Tibial artery (tissue), 4 donors: ENCODE data around the gene UBE2G2.

ENCODE experiments used
- DNase-seq, 2 donors: peaks; one replicate each; pipeline ENCODE4 v3.0.0-alpha.2; 2019
- H3K27ac ChIP-seq, 2 donors: fragments of 200-600 bp; sonication (generic) in 1 of 2; 1 replicate in 1 of 2; 2 replicates in 1 of 2; pipeline ENCODE4 v1.5.1; 2018 to 2019; ENCODE audit warnings: mild to moderate bottlenecking in 1 of 2
- H3K27me3 ChIP-seq, 2 donors: fragments of 200-600 bp; sonication (generic) in 1 of 2; one replicate each; pipeline versions ENCODE4 v1.5.1 to v1.6.0; 2016 to 2019
- H3K36me3 ChIP-seq, 3 donors: fragments of 200-600 bp; sonication (generic) in 2 of 3; one replicate each; pipeline ENCODE4 v1.5.1; 2016 to 2019; ENCODE audit warnings: mild to moderate bottlenecking in 2 of 3
- H3K4me1 ChIP-seq, 4 donors: fragments of 200-600 bp; sonication (generic) in 2 of 4; 1 replicate in 3 of 4; 2 replicates in 1 of 4; pipeline ENCODE4 v1.5.1; 2016 to 2019
- H3K4me3 ChIP-seq, 2 donors: fragments of 200-600 bp; sonication (generic) in 1 of 2; 1 replicate in 1 of 2; 2 replicates in 1 of 2; pipeline ENCODE4 v1.5.1; 2018 to 2019; ENCODE audit warnings: mild to moderate bottlenecking in 2 of 2
- H3K9me3 ChIP-seq, 3 donors: fragments of 200-600 bp; sonication (generic) in 1 of 3; one replicate each; pipeline ENCODE4 v1.5.1; 2016 to 2019
- intact Hi-C: fragments of 100-400 bp; cut with DNase I; formaldehyde crosslinking; loops from one replicate; pipeline ENCODE4 v1.15.0; 2023; ENCODE audit warnings: low total_unique reads
- TF ChIP-seq, protein P1 (sequence below), 2 experiments: fragments of 200-600 bp in 1 of 2; fragments of 450-650 bp in 1 of 2; IDR thresholded peaks; one replicate each; pipeline ENCODE4 v1.5.1; 2017 to 2019; ENCODE audit warnings: antibody characterized with exemption in 2 of 2, mild to moderate bottlenecking in 1 of 2, moderate library complexity in 1 of 2

Gene UBE2G2

DNA sequence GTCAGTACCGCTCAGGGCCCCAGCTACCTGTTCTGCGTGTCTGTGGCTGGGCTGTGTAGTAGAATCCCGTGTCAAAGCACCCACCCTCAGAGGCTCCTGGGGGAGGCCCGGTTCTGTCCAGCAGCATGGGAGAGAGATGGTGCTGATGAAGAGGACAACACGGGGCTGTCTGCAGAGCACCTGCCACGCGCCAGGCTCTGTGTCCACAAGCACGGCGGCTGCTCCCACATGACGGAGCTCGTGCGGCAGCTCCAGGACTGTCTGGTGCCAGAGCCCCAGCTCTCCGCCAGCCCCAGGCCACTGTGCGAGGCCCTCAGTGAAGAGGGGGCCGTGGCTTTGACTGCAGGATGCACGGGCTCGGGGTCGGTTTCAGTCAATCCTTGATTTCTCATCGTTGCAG lies 48.3 kb downstream of the UBE2G2 start:
- H3K4me3 ChIP-seq = no peak overlapping the region
- intact Hi-C loops = no loop called here
- TF ChIP-seq, protein P1, sequence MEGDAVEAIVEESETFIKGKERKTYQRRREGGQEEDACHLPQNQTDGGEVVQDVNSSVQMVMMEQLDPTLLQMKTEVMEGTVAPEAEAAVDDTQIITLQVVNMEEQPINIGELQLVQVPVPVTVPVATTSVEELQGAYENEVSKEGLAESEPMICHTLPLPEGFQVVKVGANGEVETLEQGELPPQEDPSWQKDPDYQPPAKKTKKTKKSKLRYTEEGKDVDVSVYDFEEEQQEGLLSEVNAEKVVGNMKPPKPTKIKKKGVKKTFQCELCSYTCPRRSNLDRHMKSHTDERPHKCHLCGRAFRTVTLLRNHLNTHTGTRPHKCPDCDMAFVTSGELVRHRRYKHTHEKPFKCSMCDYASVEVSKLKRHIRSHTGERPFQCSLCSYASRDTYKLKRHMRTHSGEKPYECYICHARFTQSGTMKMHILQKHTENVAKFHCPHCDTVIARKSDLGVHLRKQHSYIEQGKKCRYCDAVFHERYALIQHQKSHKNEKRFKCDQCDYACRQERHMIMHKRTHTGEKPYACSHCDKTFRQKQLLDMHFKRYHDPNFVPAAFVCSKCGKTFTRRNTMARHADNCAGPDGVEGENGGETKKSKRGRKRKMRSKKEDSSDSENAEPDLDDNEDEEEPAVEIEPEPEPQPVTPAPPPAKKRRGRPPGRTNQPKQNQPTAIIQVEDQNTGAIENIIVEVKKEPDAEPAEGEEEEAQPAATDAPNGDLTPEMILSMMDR (IDR thresholded peaks at IDR 0.05) = no peak
- no peak overlapping the region for H3K27ac ChIP-seq
- peaks cover 0 to 6% (median 0%) of the 10 kb centered on the region in 4 donors for H3K4me1 ChIP-seq
- no peaks in the 10 kb centered on the region for H3K36me3 ChIP-seq
- no peaks in the 10 kb centered on the region for H3K9me3 ChIP-seq
- H3K27me3 ChIP-seq = peaks cover 0 to 46% of the 10 kb centered on the region in 2 donors
- peak; percentile 2 to 43 for DNase-seq

DNA sequence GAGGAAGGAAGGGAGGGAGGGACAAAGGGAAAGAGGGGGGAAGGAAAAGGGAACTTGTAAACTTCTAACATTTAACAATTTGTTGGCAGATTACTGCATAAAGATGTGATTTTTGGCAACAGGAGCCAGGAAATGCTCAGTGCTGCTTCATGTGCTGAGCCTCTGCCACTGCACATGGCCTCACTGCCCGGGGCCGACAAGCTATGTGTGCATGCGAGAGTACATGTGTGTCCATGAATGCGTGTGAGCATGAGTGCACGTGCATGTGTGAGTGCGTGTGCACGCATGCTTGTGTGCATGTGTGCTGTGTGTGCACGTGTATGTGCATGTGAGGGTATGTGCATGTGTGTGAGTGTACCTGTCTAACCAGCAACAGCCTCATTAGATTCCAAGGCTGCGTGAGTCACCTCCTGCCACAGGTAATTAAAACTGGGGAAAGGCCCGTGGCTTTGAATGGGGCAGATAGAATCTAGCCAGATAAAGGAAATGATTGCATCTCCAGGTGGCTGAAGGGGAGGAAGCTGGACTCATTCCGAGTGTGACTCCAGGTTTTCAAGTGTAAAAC lies 48.9 kb downstream of the UBE2G2 start:
- TF ChIP-seq, protein P1 (IDR thresholded peaks at IDR 0.05) = no peak
- Histone ChIP-seq H3K27ac (no peak overlapping the region), H3K9me3 (no peaks in the 10 kb centered on the region), H3K36me3 (no peaks in the 10 kb centered on the region), H3K27me3 (peaks cover 0 to 51% of the 10 kb centered on the region in 2 donors), H3K4me3 (no peak overlapping the region), H3K4me1 (peaks cover 0 to 6% (median 0%) of the 10 kb centered on the region in 4 donors)
- intact Hi-C loops = no loop called here
- peak; percentile 16 to 35 for DNase-seq

DNA sequence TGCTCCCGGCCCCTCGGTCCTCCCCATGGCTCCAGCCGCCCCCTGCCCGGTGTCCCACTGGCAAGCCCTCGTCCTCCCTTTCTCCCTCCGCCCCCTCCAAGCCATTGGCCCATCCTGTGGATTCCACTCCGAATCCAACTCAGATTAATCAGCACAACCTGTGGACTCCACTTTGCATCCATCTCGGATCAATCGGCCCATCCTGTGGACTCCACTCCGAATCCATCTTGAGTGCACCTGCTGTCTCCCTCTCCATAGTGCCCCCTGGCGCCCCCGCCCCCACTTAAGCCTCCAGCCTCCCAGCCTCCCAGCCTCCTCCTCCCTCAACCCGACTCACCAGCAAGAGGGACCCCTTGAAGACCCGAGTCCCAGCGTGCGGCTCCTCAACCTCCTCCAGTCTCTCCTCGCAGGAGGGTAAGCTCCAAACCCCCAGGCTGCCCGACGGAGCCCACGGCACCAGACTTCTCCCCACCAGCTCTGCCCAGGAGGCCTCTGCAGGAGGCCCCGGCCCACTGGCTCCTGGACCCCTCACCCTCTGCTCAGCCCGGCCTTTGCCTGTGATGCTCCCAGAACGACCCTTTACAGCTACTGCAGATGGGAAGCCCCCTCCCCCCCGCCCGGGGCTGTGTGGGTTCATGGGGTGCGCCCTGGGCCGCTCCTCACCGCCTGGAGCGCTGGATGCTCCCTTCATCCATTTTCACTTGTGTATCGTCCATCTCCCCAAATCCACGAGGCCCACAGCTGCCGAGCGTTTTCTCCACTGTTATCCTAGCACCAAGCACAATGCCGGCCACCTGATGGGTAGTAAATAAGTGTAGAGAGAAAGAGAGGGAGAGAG lies 49.6 kb downstream of the UBE2G2 start:
- H3K4me3 ChIP-seq = no peak overlapping the region
- DNase-seq = peak; percentile 10 to 49
- intact Hi-C loops = no loop called here

DNA sequence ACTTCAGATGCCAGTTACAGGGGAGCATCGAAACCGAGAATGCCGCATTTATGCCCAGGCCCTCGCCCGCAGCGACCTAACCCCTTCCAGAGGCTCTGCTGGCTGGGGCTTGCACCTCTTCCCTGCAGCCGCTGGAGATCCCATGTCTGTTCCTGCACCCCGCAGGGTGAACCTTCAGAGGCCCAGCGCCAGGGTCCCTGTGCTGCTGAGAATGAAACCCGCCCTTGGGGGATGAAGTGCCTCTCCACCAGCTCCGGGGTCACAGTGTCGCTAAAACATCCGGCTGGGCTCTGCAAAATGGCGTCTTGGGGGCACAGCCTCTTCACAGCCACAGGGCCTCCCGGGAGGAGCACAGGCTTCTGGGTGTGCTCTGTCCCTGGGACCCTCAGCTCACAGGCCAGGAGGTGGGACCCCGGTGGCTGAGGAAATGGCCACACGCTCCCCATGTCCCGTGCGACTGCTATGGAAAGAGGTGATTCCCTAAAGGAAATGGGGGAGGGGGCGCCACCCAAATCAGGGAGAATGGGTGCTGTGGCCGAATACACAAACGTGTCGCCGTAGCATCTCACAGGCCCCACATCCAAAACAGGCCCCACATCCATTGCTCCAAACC lies 50.3 kb downstream of the UBE2G2 start:
- Histone ChIP-seq H3K27me3 (peaks cover 0 to 51% of the 10 kb centered on the region in 2 donors), H3K27ac (no peak overlapping the region), H3K4me1 (peaks cover 0 to 6% (median 0%) of the 10 kb centered on the region in 4 donors), H3K9me3 (no peaks in the 10 kb centered on the region), H3K36me3 (no peaks in the 10 kb centered on the region), H3K4me3 (no peak overlapping the region)
- intact Hi-C loops = no loop called here
- TF ChIP-seq, protein P1 (IDR thresholded peaks at IDR 0.05) = no peak
- peak in 1 of 2 donors; percentile 48 for DNase-seq

More for the DNA sequence above, 49.6 kb downstream of the UBE2G2 start:
- Histone ChIP-seq H3K27me3 (peaks cover 0 to 51% of the 10 kb centered on the region in 2 donors), H3K36me3 (no peaks in the 10 kb centered on the region), H3K4me1 (peaks cover 0 to 6% (median 0%) of the 10 kb centered on the region in 4 donors), H3K9me3 (no peaks in the 10 kb centered on the region), H3K27ac (no peak overlapping the region)
- TF ChIP-seq, protein P1 (IDR thresholded peaks at IDR 0.05) = no peak

DNA sequence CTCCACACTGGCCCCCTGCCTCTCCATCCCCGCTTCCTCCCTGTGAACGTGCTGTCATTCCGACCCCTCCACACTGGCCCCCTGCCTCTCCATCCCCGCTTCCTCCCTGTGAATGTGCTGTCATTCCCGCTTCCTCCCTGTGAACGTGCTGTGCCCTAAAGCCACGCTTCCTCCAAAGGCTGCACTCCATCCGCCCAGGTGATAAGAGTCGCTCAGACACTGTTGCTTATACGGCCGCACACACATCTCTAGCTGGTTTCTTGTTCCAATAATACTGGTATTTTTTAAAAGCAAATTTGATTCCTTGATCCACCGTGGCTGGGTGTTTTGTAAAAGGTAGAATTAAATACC lies 51.0 kb downstream of the UBE2G2 start:
- Histone ChIP-seq H3K4me3 (no peak overlapping the region), H3K27ac (no peak overlapping the region), H3K36me3 (no peaks in the 10 kb centered on the region), H3K9me3 (no peaks in the 10 kb centered on the region), H3K4me1 (peaks cover 0 to 6% (median 0%) of the 10 kb centered on the region in 4 donors), H3K27me3 (peaks cover 0 to 51% of the 10 kb centered on the region in 2 donors)
- intact Hi-C loops = no loop called here
- DNase-seq = peak in 1 of 2 donors; percentile 34
- TF ChIP-seq, protein P1 (IDR thresholded peaks at IDR 0.05) = no peak
